ENCODE results near the gene LRRC27. TPM values are rescaled to one million over a fixed set of nuclear protein-coding genes. Genes with fewer than 3 reads are reported as not detected.
"Not testable (repeated sequence)": the region's sequence is repeated elsewhere in the genome, so short reads cannot be mapped to it uniquely, and the experiment has no call there.

The LRRC27 gene
- total RNA-seq, 2 experiments from 2014 or later, result 2.5 to 2.8 TPM

GRCh38 chr10:132370426-132371340, 38.7 kb downstream of the LRRC27 start:
- intact Hi-C loops (cut with micrococcal nuclease), result no loop called here
- no peaks in the 10 kb centered on the region for H3K9me3 Mint-ChIP-seq
- H3K36me3 Mint-ChIP-seq, result peaks cover 2% of the 10 kb centered on the region
- no peak for DNase-seq
- peaks cover 3% of the 10 kb centered on the region for H3K27me3 Mint-ChIP-seq
- H3K4me3 Mint-ChIP-seq, result no peak overlapping the region
- H3K4me1 Mint-ChIP-seq (ENCODE audit: low read depth), result peaks cover 3% of the 10 kb centered on the region
- H3K27ac Mint-ChIP-seq, result no peak overlapping the region
- ChIA-PET CTCF (interaction anchor here (0.7 kb wide), 1 partner anchor 9 kb away, joined by 3 read pairs; no protein-coding TSS in a partner anchor), POLR2A (no interaction called here)

- Mint-ChIP-seq H3K4me3 (no peak overlapping the region), H3K36me3 (peaks cover 2% of the 10 kb centered on the region), H3K9me3 (no peaks in the 10 kb centered on the region), H3K27me3 (peaks cover 3% of the 10 kb centered on the region), H3K27ac (no peak overlapping the region), H3K4me1 (ENCODE audit: low read depth) (peaks cover 3% of the 10 kb centered on the region)
- CTCF ChIA-PET, result no interaction called here
- intact Hi-C loops (cut with micrococcal nuclease), result no loop called here
- DNase-seq, result peak; percentile 34
- POLR2A ChIA-PET, result no interaction called here
These were observed 39.7 kb downstream of the LRRC27 start for GRCh38 chr10:132371641-132372081.

- DNase-seq, result no peak
- intact Hi-C loops (cut with micrococcal nuclease), result no loop called here
- H3K27ac Mint-ChIP-seq, result no peak overlapping the region
These were observed 40.6 kb downstream of the LRRC27 start for GRCh38 chr10:132372516-132373095.

GRCh38 chr10:132373241-132373955, 41.4 kb downstream of the LRRC27 start:
- Mint-ChIP-seq H3K36me3 (no peaks in the 10 kb centered on the region), H3K4me3 (no peak overlapping the region), H3K27me3 (peaks cover 3% of the 10 kb centered on the region), H3K4me1 (ENCODE audit: low read depth) (peaks cover 3% of the 10 kb centered on the region), H3K9me3 (no peaks in the 10 kb centered on the region), H3K27ac (no peak overlapping the region)
- intact Hi-C loops (cut with micrococcal nuclease), result no loop called here
- ChIA-PET POLR2A (no interaction called here), CTCF (no interaction called here)
- DNase-seq, result no peak

More at GRCh38 chr10:132372516-132373095, 40.6 kb downstream of the LRRC27 start:
- Mint-ChIP-seq H3K36me3 (no peaks in the 10 kb centered on the region), H3K27me3 (peaks cover 3% of the 10 kb centered on the region), H3K4me1 (ENCODE audit: low read depth) (peaks cover 3% of the 10 kb centered on the region), H3K9me3 (no peaks in the 10 kb centered on the region), H3K4me3 (no peak overlapping the region)
- ChIA-PET CTCF (interaction anchor here (0.8 kb wide), 1 partner anchor 12 kb away, joined by 4 read pairs; no protein-coding TSS in a partner anchor), POLR2A (no interaction called here)

GRCh38 chr10:132374176-132374575, 42.2 kb downstream of the LRRC27 start:
- Mint-ChIP-seq H3K9me3 (no peaks in the 10 kb centered on the region), H3K4me3 (no peak overlapping the region), H3K27ac (no peak overlapping the region), H3K4me1 (ENCODE audit: low read depth) (peaks cover 3% of the 10 kb centered on the region), H3K36me3 (no peaks in the 10 kb centered on the region), H3K27me3 (peaks cover 3% of the 10 kb centered on the region)
- no peak for DNase-seq
- intact Hi-C loops (cut with micrococcal nuclease), result no loop called here
- CTCF ChIA-PET, result no interaction called here
- POLR2A ChIA-PET, result no interaction called here

GRCh38 chr10:132374612-132375011, 42.6 kb downstream of the LRRC27 start:
- H3K27me3 Mint-ChIP-seq, result peaks cover 3% of the 10 kb centered on the region
- ChIA-PET CTCF (no interaction called here), POLR2A (no interaction called here)
- intact Hi-C loops (cut with micrococcal nuclease), result no loop called here
- H3K27ac Mint-ChIP-seq, result no peak overlapping the region
- no peak overlapping the region for H3K4me3 Mint-ChIP-seq
- no peaks in the 10 kb centered on the region for H3K36me3 Mint-ChIP-seq
- DNase-seq, result no peak
- H3K9me3 Mint-ChIP-seq, result no peaks in the 10 kb centered on the region
- H3K4me1 Mint-ChIP-seq (ENCODE audit: low read depth), result peaks cover 3% of the 10 kb centered on the region

GRCh38 chr10:132375116-132375794, 43.3 kb downstream of the LRRC27 start:
- Mint-ChIP-seq H3K9me3 (no peaks in the 10 kb centered on the region), H3K27me3 (peaks cover 3% of the 10 kb centered on the region), H3K36me3 (no peaks in the 10 kb centered on the region), H3K4me1 (ENCODE audit: low read depth) (peaks cover 3% of the 10 kb centered on the region), H3K4me3 (no peak overlapping the region), H3K27ac (no peak overlapping the region)
- intact Hi-C loops (cut with micrococcal nuclease), result no loop called here
- ChIA-PET POLR2A (no interaction called here), CTCF (no interaction called here)
- DNase-seq, result no peak

- ChIA-PET POLR2A (no interaction called here), CTCF (no interaction called here)
- intact Hi-C loops (cut with micrococcal nuclease), result no loop called here
- H3K27ac Mint-ChIP-seq, result no peak overlapping the region
- no peaks in the 10 kb centered on the region for H3K9me3 Mint-ChIP-seq
- no peak for DNase-seq
- H3K4me3 Mint-ChIP-seq, result no peak overlapping the region
- H3K36me3 Mint-ChIP-seq, result no peaks in the 10 kb centered on the region
- peaks cover 3% of the 10 kb centered on the region for H3K4me1 Mint-ChIP-seq (ENCODE audit: low read depth)
- H3K27me3 Mint-ChIP-seq, result peaks cover under 1% of the 10 kb centered on the region
These were observed 43.9 kb downstream of the LRRC27 start for GRCh38 chr10:132375795-132376297.

- Mint-ChIP-seq H3K27me3 (no peaks in the 10 kb centered on the region), H3K4me1 (ENCODE audit: low read depth) (peaks cover 3% of the 10 kb centered on the region), H3K4me3 (no peak overlapping the region), H3K36me3 (no peaks in the 10 kb centered on the region), H3K9me3 (no peaks in the 10 kb centered on the region), H3K27ac (no peak overlapping the region)
- DNase-seq, result no peak
- ChIA-PET POLR2A (no interaction called here), CTCF (no interaction called here)
- intact Hi-C loops (cut with micrococcal nuclease), result no loop called here
These were observed 44.4 kb downstream of the LRRC27 start for GRCh38 chr10:132376394-132376851.

- Mint-ChIP-seq H3K36me3 (no peaks in the 10 kb centered on the region), H3K9me3 (no peaks in the 10 kb centered on the region), H3K27me3 (no peaks in the 10 kb centered on the region), H3K27ac (no peak overlapping the region), H3K4me1 (ENCODE audit: low read depth) (peaks cover 3% of the 10 kb centered on the region), H3K4me3 (no peak overlapping the region)
- POLR2A ChIA-PET, result no interaction called here
- intact Hi-C loops (cut with micrococcal nuclease), result no loop called here
- CTCF ChIA-PET, result no interaction called here
- no peak for DNase-seq
These were observed 45.3 kb downstream of the LRRC27 start for GRCh38 chr10:132377326-132377725.

- H3K27me3 Mint-ChIP-seq; POLR2A ChIA-PET; H3K36me3 Mint-ChIP-seq; CTCF ChIA-PET; DNase-seq; H3K4me3 Mint-ChIP-seq; H3K9me3 Mint-ChIP-seq; H3K27ac Mint-ChIP-seq; intact Hi-C loops (cut with micrococcal nuclease); H3K4me1 Mint-ChIP-seq (ENCODE audit: low read depth): not testable (repeated sequence)
These were observed 47.0 kb downstream of the LRRC27 start for GRCh38 chr10:132379026-132379425.

- H3K4me1 Mint-ChIP-seq (ENCODE audit: low read depth); H3K4me3 Mint-ChIP-seq; H3K9me3 Mint-ChIP-seq; POLR2A ChIA-PET; H3K36me3 Mint-ChIP-seq; intact Hi-C loops (cut with micrococcal nuclease); DNase-seq; H3K27ac Mint-ChIP-seq; H3K27me3 Mint-ChIP-seq: not testable (repeated sequence)
- CTCF ChIA-PET, result interaction anchor here (1.2 kb wide), 1 partner anchor 28 kb away, joined by 5 read pairs; no protein-coding TSS in a partner anchor
These were observed 49.0 kb downstream of the LRRC27 start for GRCh38 chr10:132380986-132381385.

All from activated CD4-positive, alpha-beta memory T cell treated with anti-CD3 and anti-CD28 coated beads for 36 hours (primary cell).